GM20000 (cell line): Measurements from ENCODE around the gene ARG2.

ENCODE experiments used
- DNase-seq: peaks from one replicate; pipeline ENCODE4 v3.0.0; 2012; ENCODE audit warnings: low spot score
- CTCF ChIP-seq: IDR thresholded peaks from 2 replicates; pipeline ENCODE4 v1.5.1; 2012; ENCODE audit warnings: mild to moderate bottlenecking, control low read depth; ENCODE audit errors: extremely low read depth, missing control alignments

Gene ARG2

GRCh38 chr14:67674480-67675218, 54.9 kb downstream of the ARG2 start, which contains the start of gene VTI1B:
Gene VTI1B, minus strand, starts transcription at chr14:67674632. Its CDS starts 143 bp downstream, at chr14:67674489.
- DNase-seq, result peak; percentile 90
- TF ChIP-seq CTCF, result no peak

- TF ChIP-seq CTCF, result no peak
- DNase-seq, result no peak
These were observed 55.5 kb downstream of the ARG2 start for GRCh38 chr14:67675219-67675582.

GRCh38 chr14:67679006-67679405, 59.3 kb downstream of the ARG2 start:
- TF ChIP-seq CTCF, result no peak
- DNase-seq, result no peak

GRCh38 chr14:67680121-67680602, 60.4 kb downstream of the ARG2 start:
- no peak for TF ChIP-seq CTCF
- DNase-seq, result peak; percentile 84

GRCh38 chr14:67680941-67681340, 61.2 kb downstream of the ARG2 start:
- no peak for DNase-seq
- no peak for TF ChIP-seq CTCF

GRCh38 chr14:67683842-67684241, 64.1 kb downstream of the ARG2 start:
- TF ChIP-seq CTCF, result no peak
- DNase-seq, result no peak

GRCh38 chr14:67690011-67690410, 70.3 kb downstream of the ARG2 start:
- TF ChIP-seq CTCF, result no peak
- DNase-seq, result no peak
